GM21723 (cell line): ENCODE data around the gene ENDOG.
"Not testable (repeated sequence)": the region's sequence is repeated elsewhere in the genome, so short reads cannot be mapped to it uniquely, and the experiment has no call there.

Experiments
- ATAC-seq: cut with Tn5 transposase; IDR thresholded peaks from one replicate; pipeline ENCODE4 v1.9.1; 2021; ENCODE audit warnings: mild to moderate bottlenecking, moderate library complexity; ENCODE audit not compliant: unreplicated experiment

Gene ENDOG

DNA sequence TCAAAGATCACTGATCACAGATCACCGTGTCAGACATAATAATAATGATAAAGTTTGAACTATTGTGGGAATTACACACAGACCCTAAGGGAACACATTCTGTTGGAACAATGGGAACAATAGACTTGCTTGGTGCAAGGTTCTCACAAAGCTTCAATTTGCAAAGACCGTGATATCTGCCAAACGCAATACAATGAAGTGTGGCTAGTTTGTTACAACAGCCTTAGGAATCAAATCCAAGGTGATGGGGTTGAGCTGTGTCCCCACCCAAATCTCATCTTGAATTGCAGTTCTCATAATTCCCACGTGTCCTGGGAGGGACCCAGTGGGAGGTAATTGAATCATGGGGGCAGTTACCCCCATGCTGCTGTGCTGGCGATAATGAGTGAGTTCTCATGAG lies 42.6 kb downstream of the ENDOG start:
- no peak for ATAC-seq

GRCh38 chr9:128861501-128861900 lies 43.2 kb downstream of the ENDOG start:
- ATAC-seq: no peak

DNA sequence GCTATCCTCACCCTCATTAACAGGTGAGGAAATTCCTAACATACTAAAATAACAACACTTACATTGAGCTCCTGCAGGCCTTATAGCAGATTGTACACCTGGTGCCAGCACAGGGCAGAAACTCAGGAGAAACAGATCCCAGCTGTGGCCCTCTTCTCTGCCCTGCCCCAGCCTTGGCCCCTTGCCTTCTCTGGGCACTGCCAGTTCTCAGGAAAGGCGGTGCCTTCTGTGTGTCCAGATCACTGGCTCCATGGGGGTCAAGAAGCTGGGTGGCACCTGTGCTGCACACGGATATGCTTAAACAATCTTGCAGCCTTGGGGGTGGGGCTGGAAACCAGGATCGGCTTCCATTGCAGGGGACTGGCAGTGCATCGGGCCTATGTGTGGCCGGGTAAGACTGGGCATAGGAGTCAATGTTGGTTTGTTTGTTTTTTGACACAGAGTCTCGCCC lies 44.1 kb downstream of the ENDOG start:
- ATAC-seq: no peak

- ATAC-seq: no peak
These were observed 45.3 kb downstream of the ENDOG start for GRCh38 chr9:128863647-128864046.

DNA sequence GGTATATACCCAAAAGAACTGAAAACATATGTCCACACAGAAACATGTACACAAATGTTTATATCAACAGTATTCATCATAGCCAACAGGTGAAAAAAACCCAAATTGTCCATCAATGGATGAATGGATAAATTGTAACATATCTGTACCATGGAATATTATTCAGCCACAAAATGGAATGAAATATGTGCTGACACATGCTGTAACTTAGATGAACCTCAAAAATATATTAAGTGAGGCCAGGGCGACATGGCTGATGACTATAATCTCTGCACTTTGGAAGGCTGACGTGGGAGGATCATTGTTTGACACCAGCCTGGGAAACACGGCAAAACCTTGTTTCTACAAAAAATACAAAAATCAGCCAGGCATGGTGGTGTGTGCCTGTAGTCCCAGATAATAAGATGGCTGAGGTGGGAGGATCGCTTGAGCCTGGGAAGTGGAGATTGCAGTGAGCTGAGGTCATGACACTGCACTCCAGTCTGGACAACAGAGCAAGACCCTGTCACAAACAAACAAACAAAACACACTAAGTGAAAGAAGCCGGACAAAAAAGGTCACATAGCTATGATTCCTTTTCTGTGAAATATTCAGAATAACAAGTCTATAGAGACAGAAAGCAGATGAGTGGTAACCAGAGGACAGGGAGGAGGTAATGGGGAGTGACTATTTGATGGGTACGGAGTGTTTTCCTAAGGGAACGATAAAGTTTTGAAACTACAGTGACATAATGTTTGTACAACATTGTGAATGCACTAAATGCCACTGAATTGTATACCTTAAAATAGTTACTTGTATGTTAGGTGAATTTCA lies 52.0 kb downstream of the ENDOG start:
- no peak for ATAC-seq

DNA sequence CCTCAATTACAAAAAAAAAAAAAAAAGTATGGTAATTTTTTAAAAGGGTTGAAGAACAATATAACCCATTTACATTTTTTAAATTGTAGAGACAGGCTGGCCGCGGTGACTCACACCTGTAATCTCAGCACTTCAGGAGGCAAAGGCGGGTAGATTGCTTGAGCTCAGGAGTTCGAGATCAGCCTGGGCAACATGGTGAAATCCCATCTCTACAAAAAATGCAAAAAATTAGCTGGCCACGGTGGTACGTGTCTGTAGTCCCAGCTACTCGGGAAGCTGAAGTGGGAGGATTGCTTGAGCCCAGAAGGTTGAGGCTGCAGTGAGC lies 52.6 kb downstream of the ENDOG start:
- ATAC-seq: not testable (repeated sequence)
